ENCODE data around the gene GTF3C2.

GRCh38 chr2:27398962-27399361 is 42.4 kb upstream of the GTF3C2 start:
- TF ChIP-seq, protein P1, sequence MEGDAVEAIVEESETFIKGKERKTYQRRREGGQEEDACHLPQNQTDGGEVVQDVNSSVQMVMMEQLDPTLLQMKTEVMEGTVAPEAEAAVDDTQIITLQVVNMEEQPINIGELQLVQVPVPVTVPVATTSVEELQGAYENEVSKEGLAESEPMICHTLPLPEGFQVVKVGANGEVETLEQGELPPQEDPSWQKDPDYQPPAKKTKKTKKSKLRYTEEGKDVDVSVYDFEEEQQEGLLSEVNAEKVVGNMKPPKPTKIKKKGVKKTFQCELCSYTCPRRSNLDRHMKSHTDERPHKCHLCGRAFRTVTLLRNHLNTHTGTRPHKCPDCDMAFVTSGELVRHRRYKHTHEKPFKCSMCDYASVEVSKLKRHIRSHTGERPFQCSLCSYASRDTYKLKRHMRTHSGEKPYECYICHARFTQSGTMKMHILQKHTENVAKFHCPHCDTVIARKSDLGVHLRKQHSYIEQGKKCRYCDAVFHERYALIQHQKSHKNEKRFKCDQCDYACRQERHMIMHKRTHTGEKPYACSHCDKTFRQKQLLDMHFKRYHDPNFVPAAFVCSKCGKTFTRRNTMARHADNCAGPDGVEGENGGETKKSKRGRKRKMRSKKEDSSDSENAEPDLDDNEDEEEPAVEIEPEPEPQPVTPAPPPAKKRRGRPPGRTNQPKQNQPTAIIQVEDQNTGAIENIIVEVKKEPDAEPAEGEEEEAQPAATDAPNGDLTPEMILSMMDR (IDR thresholded peaks at IDR 0.05), result no peak
- no peak for TF ChIP-seq POLR2A (IDR thresholded peaks at IDR 0.05)
